CD1c-positive myeloid dendritic cell (primary cell): ENCODE data around the gene THAP11.
A peak's percentile ranks its signal among the peaks of the same experiment; 100 is the strongest.
"Not testable (repeated sequence)": the region's sequence is repeated elsewhere in the genome, so short reads cannot be mapped to it uniquely, and the experiment has no call there.

ENCODE experiments used
- DNase-seq: peaks from one replicate; pipeline ENCODE4 v3.0.0-alpha.2; 2016; ENCODE audit errors: extremely low spot score

Gene THAP11

DNA sequence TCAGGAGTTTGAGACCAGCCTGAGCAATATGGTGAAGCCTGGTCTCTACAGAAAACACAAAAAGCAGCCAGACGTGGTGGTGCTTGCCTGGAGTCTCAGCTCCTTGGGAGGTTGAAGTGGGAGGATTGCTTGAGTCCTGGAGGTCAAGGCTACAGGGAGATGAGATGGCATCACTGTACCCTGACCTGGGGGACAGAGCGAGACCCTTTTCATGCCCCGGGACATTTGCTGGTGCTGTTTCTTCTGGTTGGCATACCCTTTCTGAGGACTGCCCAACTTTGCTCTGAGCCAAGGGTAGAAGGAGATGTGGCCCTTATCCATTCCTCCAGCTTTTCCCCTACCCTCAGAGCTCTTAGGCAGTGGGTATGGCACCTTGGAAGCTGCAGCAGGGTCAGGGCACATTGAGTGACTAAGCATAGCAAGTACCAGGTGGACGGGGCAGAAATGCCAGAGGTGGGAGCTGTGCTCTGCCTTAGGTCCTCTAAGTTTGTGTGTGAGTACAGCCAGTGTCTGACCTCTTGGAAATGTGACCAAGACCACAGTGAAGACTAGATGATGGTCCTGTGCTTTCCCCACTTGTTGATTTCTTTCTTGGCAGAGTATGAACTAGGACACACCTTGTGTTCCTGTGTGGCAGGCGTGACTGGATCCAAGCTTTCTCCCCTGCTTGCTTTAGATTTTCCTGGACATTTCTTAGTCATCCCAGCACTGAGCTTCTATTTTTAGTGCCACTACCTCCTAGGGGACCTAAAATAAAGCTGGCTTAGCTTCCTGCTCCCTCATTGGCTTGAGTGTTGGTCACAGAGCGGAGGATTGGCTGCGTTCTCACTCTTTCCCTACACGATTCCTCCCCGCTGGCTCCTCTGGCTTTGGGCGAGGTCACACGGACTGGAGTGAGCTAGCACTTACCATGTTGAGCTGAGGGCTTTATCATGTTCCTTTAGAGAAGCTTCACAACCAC lies 20.8 kb downstream of the THAP11 start:
- DNase-seq, result no peak

DNA sequence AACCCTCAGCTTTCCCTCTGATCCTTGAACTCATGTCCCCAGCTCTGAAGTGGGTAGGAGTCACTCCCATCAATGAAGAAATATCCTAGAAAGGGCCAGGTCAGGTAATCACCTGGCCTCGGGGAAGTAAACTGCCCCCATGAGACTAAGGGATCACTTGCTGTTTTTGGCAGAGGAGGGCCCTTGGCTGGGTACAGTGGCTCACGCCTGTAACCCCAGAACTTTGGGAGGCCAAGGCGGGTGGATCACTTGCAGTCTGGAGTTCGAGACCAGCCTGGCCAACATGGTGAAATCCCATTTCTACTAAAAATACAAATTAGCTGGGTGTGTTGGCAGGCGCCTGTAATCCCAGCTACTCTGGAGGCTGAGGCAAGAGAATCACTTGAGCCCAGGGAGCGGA lies 21.9 kb downstream of the THAP11 start:
- not testable (repeated sequence) for DNase-seq

DNA sequence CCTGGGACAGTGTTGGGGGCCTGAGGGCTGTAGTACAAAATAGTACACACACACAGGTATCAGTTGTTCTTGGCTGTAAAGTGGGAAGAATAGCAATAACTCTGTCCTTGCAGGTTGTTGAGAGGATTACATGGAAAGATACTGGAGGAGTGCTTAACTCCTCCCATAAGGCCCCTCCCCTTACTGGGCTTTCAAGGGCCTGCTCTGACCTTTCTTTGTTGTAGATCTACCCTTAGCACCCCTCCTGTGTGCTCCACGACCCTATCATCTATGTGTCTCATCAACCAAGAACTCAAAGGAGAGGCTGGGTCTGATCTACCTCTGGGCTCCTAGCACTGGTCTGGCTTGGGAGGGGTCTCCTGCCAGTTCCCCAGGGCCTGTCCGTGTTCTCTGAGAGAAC lies 22.5 kb downstream of the THAP11 start:
- DNase-seq, result no peak

DNA sequence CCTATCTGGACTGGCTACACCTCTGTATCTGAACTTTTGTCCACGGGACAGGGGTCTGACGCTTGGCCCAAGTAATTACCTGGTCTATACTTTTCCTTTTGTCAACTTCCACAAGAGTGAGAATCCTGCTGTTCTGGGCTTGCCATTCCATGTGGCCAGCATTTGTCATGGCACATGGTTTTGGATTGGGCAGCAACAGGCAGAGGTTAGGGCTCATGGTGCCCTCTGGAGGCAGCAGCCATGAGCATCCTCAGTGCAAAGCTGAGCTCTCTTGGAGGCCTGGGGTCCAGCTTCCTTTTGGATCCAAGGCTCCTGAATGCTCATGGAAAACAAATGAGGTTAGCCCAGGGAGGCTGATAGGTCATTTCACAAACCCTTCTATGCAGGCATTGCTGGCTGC lies 23.2 kb downstream of the THAP11 start:
- peak; percentile 65 for DNase-seq

DNA sequence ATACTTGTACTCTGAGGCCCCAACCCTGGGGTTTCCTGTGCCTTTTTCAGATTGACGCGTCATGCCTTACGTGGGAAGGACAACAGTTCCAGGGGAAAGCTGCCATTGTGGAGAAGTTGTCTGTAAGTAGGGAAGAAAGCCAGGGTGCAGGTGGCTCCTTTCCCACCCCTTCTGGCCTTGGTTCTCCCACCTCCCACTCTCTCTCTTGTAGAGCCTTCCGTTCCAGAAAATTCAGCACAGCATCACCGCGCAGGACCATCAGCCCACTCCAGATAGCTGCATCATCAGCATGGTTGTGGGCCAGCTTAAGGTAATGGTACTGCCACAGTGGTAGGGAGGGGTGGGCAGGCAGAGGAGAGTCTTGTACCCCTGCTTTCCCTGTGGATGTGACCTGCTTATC lies 26.2 kb downstream of the THAP11 start:
- DNase-seq, result no peak

DNA sequence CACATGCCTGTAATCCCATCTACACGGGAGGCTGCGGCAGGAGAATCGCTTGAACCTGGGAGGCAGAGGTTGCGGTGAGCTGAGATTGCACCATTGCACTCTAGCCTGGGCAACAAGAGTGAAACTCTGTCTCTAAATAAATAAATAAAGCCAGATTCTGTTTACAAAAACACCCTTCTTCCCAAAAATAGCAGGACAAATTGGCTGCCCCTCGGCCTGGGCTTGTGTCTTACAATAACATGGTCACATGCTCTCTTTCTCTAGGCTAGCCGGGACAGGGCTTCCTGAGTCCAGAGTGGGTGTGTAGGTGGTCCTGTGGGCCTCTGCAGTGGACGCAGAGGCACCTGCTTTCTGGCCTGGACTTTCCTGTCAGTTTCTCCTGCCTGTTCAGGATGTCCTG lies 27.5 kb downstream of the THAP11 start:
- no peak for DNase-seq

DNA sequence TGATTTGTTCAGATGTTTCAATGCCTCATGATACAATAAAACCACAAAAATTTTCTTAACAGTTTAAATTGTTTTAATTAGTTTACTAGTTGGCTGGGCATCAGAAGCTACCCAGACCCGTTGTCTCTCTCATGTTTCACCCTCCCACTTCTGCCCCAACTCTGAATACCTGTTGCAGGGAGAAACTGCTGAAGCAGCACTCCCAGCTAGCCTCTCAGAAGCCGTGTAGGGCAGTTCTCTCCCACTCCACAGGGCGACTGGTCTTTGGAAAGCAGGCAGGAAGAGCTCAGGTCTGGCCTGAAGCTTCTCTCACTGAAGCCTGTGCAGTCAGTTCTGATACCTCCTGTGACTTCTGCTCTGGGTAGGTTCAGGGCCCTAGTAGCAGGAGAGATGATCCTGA lies 29.1 kb downstream of the THAP11 start:
- DNase-seq, result no peak

DNA sequence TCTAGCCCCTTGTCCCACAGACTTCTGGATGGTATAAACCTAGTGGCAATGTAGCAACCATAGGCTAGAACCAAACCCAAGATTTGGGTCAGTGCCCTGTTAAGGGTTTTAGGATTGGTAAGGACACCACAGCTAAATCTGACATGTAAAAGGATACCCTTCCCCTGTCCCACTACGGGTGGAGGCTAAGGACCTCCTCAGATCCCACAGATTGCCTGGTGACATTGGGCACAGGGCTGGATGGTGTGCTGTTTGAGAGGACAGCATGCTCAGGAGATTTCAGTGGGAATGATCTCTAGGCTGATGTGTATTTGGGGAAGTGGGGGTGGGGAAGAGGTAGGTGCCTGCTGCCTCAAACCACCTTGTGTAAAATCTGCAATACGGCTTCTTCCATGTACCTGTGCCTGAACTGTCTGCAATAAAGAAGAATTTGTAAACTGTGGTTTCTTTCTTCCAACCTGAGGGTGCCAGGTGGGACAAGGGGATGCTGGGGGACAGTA lies 30.1 kb downstream of the THAP11 start:
- no peak for DNase-seq

DNA sequence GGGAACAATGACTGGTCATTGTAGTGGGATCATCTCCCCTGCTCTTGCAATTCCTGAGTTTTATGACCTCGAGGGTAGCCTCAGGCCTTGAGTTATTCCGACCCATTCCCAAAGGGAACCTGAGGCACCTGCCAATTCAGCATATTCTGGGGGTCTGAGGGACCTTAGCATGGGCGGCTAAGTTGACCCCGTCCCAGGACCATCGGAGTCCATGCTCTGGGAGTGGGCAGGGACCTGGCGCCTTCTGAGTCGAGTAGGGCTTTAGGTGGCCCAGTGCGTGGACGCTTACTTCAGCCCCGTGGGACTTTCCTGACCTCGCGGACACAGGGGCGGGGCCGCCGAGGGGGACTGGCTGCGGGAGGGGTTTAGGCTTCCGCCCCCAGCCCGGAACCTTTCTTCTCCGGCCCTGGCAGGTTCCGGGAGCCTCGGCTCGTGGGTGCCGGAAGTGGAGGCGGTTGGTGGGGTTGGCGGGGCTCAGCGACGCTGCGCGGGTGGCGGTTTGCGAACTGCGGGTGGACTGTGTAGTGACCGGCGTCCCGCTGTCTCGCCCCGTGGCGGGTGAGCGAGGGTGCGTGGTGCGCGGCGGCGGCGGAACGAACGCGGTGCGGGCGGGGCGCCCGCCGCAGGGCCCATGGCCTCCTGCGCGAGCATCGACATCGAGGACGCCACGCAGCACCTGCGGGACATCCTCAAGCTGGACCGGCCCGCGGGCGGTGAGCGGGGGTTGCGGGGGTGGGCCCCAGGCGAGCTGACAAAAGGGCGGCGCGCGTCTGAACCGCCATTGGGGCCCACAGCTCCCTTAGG lies 30.7 kb downstream of the THAP11 start, which contains the start of gene EDC4:
Gene EDC4, plus strand, starts transcription at position 422 of the 804 bp plus-strand sequence. Its CDS starts 210 bp downstream, at position 632.
- peak; percentile 94 for DNase-seq

DNA sequence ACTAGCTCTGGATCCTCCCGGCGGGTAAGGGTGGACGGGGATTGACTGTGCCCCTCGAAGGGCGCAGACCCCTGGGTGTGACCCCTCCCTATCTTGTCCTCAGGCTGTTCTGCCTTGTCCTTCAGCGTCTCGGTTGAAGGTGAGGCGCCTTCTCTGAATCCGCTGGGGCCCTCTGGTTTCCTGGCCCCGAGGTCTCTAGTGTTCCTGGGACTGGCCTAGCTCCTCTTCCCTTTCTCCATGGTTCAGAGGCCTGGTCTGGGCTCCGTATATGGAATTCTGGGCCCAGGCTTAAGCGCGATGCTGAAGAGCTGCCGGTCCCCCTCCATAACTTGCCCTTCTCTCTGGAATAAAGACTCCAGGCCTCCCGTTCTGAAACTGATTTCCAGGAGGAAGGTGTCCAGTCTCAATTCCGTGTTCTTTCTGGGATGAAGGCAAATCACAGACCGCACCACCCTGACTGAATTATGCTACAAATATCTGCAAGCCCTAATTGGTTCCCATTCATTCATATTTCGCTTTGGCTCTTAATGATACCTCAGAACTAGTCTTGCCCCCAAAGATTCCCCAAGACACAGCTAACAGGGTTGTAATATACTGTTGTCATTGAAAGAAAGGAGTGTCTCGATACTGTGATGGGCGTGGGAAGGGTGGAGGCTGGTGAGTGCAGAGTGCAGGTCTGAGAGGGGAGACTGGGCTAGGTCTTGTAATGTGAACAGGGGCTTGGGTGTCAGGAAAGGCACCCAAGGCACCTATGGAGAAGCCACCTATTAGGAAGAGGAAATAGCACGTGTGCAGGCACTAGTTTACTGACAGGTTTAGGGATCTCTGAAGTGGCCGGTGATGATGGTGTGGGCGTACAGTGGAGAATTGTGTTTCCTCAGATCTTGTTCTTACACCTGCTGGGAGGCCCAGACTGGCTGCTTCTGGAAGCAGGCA lies 31.6 kb downstream of the THAP11 start:
- peak; percentile 28 for DNase-seq

DNA sequence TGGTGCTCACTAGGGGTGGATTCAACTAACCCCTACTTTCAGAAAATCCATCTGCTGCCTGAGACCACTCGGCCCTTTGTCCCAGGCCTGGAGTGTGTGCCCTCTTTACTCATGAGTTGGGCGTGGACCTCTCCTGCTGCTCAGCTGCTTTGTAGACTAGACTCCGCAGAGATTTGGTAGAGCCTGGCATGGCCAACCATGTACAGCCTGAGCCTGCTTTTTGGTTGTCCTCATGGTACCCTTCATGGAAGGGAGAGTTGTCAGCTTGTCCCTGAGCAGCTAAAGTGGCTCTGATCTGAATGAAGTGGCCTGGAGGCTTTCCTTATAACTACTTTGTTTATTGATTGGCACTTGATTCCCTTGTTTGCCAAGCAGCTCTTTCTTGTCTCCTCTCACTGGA lies 32.3 kb downstream of the THAP11 start:
- DNase-seq, result no peak

DNA sequence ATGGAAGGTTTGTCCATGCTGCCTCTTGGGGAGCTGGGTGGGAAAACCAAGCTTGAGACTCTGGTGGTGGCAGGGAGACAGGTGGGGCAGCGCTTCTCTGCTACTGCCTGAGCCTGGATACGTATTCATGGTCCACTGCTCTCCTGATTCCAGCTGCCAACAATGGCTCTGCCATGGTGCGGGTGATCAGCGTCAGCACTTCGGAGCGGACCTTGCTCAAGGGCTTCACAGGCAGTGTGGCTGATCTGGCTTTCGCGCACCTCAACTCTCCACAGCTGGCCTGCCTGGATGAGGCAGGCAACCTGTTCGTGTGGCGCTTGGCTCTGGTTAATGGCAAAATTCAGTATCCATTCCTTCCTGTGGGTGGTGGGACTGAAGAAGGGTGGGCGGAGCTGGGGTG lies 34.9 kb downstream of the THAP11 start:
- DNase-seq, result no peak

DNA sequence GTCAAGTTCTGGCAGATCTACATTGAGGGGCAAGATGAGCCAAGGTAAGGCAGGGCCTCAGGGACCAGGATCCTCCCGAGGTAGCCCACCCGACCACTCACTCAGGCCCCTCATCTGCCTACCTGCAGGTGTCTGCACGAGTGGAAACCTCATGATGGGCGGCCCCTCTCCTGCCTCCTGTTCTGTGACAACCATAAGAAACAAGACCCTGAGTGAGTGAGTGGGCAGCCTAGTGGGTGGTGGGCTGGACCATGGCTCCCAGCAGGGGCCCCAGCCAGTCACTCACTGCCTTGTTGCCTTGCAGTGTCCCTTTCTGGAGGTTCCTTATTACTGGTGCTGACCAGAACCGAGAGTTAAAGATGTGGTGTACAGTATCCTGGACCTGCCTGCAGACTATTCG lies 36.1 kb downstream of the THAP11 start:
- DNase-seq, result no peak

DNA sequence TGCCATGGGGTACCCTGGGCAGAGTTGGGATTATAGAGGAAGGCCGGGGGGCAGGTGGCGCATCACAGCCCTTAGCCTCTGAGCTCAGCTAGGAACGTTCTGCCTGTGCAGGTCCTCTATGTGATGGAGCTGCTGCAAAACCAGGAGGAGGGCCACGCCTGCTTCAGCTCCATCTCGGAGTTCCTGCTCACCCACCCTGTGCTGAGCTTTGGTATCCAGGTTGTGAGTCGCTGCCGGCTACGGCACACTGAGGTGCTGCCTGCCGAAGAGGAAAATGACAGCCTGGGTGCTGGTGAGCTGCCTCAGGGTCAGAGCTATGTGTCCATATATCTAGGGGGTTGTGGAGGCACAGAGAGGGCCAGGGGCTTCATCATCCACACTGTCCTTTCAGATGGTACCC lies 36.7 kb downstream of the THAP11 start:
- no peak for DNase-seq

DNA sequence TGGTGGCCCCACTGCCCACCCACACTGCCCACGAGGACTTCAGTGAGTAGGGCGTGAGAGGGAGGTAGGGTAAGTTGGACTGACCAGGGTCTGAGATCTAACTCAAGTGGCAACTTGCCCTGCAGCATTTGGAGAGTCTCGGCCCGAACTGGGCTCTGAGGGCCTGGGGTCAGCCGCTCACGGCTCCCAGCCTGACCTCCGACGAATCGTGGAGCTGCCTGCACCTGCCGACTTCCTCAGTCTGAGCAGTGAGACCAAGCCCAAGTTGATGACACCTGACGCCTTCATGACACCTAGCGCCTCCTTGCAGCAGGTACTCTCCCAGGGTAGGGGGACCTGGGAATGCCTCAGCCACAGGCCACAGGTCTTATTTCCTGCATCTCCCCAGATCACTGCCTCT lies 37.3 kb downstream of the THAP11 start:
- no peak for DNase-seq

DNA sequence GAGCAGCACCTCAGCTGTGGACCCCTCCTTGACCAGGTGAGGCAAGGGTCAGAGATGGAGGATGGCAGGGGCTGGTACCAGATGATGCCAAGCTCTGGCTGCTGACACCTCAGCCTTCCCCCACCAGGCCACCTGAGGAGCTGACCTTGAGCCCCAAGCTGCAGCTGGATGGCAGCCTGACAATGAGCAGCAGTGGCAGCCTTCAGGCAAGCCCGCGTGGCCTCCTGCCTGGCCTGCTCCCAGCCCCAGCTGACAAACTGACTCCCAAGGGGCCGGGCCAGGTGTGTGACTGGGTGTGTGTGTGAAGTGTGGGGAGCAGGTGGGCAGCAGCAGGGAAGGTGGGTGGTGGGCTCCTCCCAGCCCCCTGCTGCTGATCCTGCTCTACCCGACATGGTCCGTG lies 37.8 kb downstream of the THAP11 start:
- no peak for DNase-seq

DNA sequence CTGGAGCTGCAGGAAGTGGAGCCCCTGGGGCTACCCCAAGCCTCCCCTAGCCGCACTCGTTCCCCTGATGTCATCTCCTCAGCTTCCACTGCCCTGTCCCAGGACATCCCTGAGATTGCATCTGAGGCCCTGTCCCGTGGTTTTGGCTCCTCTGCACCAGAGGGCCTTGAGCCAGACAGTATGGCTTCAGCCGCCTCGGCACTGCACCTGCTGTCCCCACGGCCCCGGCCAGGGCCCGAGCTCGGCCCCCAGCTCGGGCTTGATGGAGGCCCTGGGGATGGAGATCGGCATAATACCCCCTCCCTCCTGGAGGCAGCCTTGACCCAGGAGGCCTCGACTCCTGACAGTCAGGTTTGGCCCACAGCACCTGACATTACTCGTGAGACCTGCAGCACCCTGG lies 38.5 kb downstream of the THAP11 start:
- no peak for DNase-seq

DNA sequence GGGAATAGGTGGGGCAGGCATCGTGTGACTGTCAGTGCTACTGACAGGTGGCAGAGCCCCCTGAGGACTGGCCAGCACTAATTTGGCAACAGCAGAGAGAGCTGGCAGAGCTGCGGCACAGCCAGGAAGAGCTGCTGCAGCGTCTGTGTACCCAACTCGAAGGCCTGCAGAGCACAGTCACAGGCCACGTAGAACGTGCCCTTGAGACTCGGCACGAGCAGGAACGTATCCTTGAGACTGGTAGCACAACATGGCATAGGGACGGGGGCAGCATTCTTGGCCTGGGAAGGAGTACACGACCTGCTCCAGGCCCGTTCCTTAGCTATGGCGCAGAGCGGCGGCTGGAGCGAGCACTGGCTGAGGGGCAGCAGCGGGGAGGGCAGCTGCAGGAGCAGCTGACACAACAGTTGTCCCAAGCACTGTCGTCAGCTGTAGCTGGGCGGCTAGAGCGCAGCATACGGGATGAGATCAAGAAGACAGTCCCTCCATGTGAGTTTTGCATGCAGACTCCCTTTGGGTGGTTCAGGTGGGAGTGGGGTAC lies 39.6 kb downstream of the THAP11 start:
- no peak for DNase-seq

DNA sequence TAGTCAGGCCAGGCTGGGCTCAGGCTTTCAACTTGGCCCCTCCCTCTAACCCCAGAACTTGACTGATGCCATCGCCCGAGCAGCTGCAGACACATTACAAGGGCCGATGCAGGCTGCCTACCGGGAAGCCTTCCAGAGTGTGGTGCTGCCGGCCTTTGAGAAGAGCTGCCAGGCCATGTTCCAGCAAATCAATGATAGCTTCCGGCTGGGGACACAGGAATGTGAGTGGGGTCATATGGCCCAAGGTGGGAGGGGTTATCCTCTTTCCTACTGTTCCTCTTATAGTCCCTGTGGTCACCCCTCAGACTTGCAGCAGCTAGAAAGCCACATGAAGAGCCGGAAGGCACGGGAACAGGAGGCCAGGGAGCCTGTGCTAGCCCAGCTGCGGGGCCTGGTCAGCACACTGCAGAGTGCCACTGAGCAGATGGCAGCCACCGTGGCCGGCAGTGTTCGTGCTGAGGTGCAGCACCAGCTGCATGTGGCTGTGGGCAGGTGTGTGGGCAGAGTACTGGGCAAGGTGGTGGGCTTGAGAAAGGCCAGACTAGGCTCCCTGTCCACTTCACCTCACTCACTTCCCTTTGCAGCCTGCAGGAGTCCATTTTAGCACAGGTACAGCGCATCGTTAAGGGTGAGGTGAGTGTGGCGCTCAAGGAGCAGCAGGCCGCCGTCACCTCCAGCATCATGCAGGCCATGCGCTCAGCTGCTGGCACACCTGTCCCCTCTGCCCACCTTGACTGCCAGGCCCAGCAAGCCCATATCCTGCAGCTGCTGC lies 40.4 kb downstream of the THAP11 start:
- DNase-seq, result no peak

DNA sequence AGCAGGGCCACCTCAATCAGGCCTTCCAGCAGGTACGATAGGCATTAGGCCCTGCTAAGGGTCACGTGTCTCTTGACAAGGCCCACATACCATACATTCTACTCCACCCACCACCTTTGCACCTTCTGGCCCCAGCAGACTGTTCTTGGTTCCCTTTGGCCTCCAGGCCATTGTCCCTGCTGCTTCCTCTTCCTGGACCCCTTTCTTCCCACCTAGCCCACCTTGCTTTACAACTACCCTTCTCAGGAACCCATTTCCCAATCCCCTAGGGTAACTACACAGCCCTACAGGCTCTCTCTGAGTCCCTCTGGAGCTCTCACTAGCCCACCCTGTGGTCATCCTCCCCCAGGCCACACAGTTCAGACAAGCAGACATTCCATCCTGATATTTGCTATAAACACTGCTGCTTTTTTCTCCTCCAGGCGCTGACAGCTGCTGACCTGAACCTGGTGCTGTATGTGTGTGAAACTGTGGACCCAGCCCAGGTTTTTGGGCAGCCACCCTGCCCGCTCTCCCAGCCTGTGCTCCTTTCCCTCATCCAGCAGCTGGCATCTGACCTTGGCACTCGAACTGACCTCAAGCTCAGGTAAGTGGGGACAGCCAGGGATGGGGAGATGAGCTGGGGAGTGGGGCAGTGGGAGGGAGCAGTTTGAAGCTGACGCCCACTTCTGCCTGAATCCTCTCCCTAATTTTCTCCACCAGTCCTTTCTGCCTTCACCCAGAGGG lies 41.2 kb downstream of the THAP11 start:
- no peak for DNase-seq
